Measurements from ENCODE around the gene RPGRIP1L.

- TF ChIP-seq CTCF (IDR thresholded peaks at IDR 0.05) (no peak), POLR2A (IDR thresholded peaks at IDR 0.05) (no peak)
Measured at GRCh38 chr16:53732296-53732929, 28.8 kb upstream of the RPGRIP1L start.

All from lower leg skin (tissue), 3 donors.